GM18873 (cell line): Measurements from ENCODE around the gene SHISAL1.
"Not testable (repeated sequence)": the region's sequence is repeated elsewhere in the genome, so short reads cannot be mapped to it uniquely, and the experiment has no call there.

Experiments
- ATAC-seq: cut with Tn5 transposase; IDR thresholded peaks from one replicate; pipeline ENCODE4 v1.9.1; 2021; ENCODE audit warnings: mild to moderate bottlenecking, moderate library complexity, moderate number of reproducible peaks; ENCODE audit not compliant: unreplicated experiment, low FRiP score

SHISAL1 gene

GRCh38 chr22:44244265-44244822 is 68.4 kb downstream of the SHISAL1 start:
- no peak for ATAC-seq

GRCh38 chr22:44243761-44244160 is 69.0 kb downstream of the SHISAL1 start:
- ATAC-seq = no peak

GRCh38 chr22:44242946-44243724 is 69.6 kb downstream of the SHISAL1 start:
- no peak for ATAC-seq

GRCh38 chr22:44241121-44241520 is 71.6 kb downstream of the SHISAL1 start:
- ATAC-seq = not testable (repeated sequence)

GRCh38 chr22:44237290-44237689 is 75.5 kb downstream of the SHISAL1 start:
- no peak for ATAC-seq

GRCh38 chr22:44234372-44234771 is 78.4 kb downstream of the SHISAL1 start:
- not testable (repeated sequence) for ATAC-seq

- no peak for ATAC-seq
These were observed 81.5 kb downstream of the SHISAL1 start for GRCh38 chr22:44231233-44231632.

GRCh38 chr22:44229809-44230208 is 82.9 kb downstream of the SHISAL1 start:
- ATAC-seq = no peak

- no peak for ATAC-seq
These were observed 83.4 kb downstream of the SHISAL1 start for GRCh38 chr22:44229331-44229730.

GRCh38 chr22:44225812-44226211 is 86.9 kb downstream of the SHISAL1 start:
- ATAC-seq = no peak

GRCh38 chr22:44225091-44225689 is 87.6 kb downstream of the SHISAL1 start:
- ATAC-seq = no peak

- ATAC-seq = no peak
These were observed 88.6 kb downstream of the SHISAL1 start for GRCh38 chr22:44224166-44224565.

GRCh38 chr22:44221710-44222475 is 90.9 kb downstream of the SHISAL1 start:
- ATAC-seq = no peak

- ATAC-seq = no peak
These were observed 91.7 kb downstream of the SHISAL1 start for GRCh38 chr22:44220727-44221680.

GRCh38 chr22:44219101-44219870 is 93.5 kb downstream of the SHISAL1 start:
- no peak for ATAC-seq

GRCh38 chr22:44218071-44218470 is 94.7 kb downstream of the SHISAL1 start:
- ATAC-seq = no peak

GRCh38 chr22:44217346-44217745 is 95.4 kb downstream of the SHISAL1 start:
- ATAC-seq = no peak

GRCh38 chr22:44215287-44215686 is 97.5 kb downstream of the SHISAL1 start:
- no peak for ATAC-seq

GRCh38 chr22:44214764-44215163 is 98.0 kb downstream of the SHISAL1 start:
- no peak for ATAC-seq
